ENCODE data around the gene NTNG1.

Gene NTNG1

GRCh38 chr1:107344268-107344760 is 203.5 kb downstream of the NTNG1 start:
- FAIRE-seq = no peak

GRCh38 chr1:107344836-107345235 is 204.0 kb downstream of the NTNG1 start:
- no peak for FAIRE-seq

- no peak for FAIRE-seq
Observed at GRCh38 chr1:107352850-107353249, 212.0 kb downstream of the NTNG1 start.

GRCh38 chr1:107357376-107357775 is 216.5 kb downstream of the NTNG1 start:
- no peak for FAIRE-seq

GRCh38 chr1:107358619-107359327 is 217.9 kb downstream of the NTNG1 start:
- FAIRE-seq = no peak

- no peak for FAIRE-seq
Observed at GRCh38 chr1:107359472-107360241, 218.8 kb downstream of the NTNG1 start.

- FAIRE-seq = no peak
Observed at GRCh38 chr1:107362468-107363140, 221.8 kb downstream of the NTNG1 start.

GRCh38 chr1:107363154-107363553 is 222.3 kb downstream of the NTNG1 start:
- no peak for FAIRE-seq

GRCh38 chr1:107365527-107366240 is 224.8 kb downstream of the NTNG1 start:
- FAIRE-seq = no peak

GRCh38 chr1:107378426-107378825 is 237.6 kb downstream of the NTNG1 start:
- FAIRE-seq = no peak

- FAIRE-seq = no peak
Observed at GRCh38 chr1:107378866-107379265, 238.0 kb downstream of the NTNG1 start.

- FAIRE-seq = no peak
Observed at GRCh38 chr1:107379826-107380225, 239.0 kb downstream of the NTNG1 start.

GRCh38 chr1:107389410-107390396 is 248.9 kb downstream of the NTNG1 start:
- FAIRE-seq = no peak

- no peak for FAIRE-seq
Observed at GRCh38 chr1:107394301-107394700, 253.5 kb downstream of the NTNG1 start.

GRCh38 chr1:107401704-107402103 is 260.9 kb downstream of the NTNG1 start:
- no peak for FAIRE-seq

GRCh38 chr1:107404756-107405155 is 263.9 kb downstream of the NTNG1 start:
- FAIRE-seq = no peak

- FAIRE-seq = no peak
Observed at GRCh38 chr1:107405236-107405635, 264.4 kb downstream of the NTNG1 start.

GRCh38 chr1:107407011-107407410 is 266.2 kb downstream of the NTNG1 start:
- no peak for FAIRE-seq

GRCh38 chr1:107413546-107413945 is 272.7 kb downstream of the NTNG1 start:
- no peak for FAIRE-seq

- no peak for FAIRE-seq
Observed at GRCh38 chr1:107413951-107414350, 273.1 kb downstream of the NTNG1 start.

- no peak for FAIRE-seq
Observed at GRCh38 chr1:107414550-107414949, 273.7 kb downstream of the NTNG1 start.

- FAIRE-seq = no peak
Observed at GRCh38 chr1:107415241-107415640, 274.4 kb downstream of the NTNG1 start.
